Keratinocyte (primary cell): Measurements from ENCODE around the gene SARS1.

Experiments used
- EZH2 ChIP-seq: IDR thresholded peaks from one replicate; pipeline ENCODE4 v1.6.1; 2012; ENCODE audit warnings: inconsistent platforms, mild to moderate bottlenecking, low read length, moderate library complexity
- TF ChIP-seq, protein P1 (sequence below), 3 experiments: IDR thresholded peaks in 1 of 3; conservative IDR thresholded peaks in 1 of 3; optimal IDR thresholded peaks in 1 of 3; 2 replicates in 2 of 3; 3 replicates in 1 of 3; pipeline versions ENCODE3 to v1.5.1; 2011; ENCODE audit warnings: low read length in 3 of 3, mild to moderate bottlenecking in 3 of 3, moderate library complexity in 2 of 3, control low read depth in 1 of 3, inconsistent platforms in 1 of 3; ENCODE audit not compliant: insufficient read depth in 2 of 3; ENCODE audit errors: extremely low read depth in 1 of 3

GRCh38 chr1:109255097-109255651 is 41.5 kb downstream of the SARS1 start:
- TF ChIP-seq, protein P1, sequence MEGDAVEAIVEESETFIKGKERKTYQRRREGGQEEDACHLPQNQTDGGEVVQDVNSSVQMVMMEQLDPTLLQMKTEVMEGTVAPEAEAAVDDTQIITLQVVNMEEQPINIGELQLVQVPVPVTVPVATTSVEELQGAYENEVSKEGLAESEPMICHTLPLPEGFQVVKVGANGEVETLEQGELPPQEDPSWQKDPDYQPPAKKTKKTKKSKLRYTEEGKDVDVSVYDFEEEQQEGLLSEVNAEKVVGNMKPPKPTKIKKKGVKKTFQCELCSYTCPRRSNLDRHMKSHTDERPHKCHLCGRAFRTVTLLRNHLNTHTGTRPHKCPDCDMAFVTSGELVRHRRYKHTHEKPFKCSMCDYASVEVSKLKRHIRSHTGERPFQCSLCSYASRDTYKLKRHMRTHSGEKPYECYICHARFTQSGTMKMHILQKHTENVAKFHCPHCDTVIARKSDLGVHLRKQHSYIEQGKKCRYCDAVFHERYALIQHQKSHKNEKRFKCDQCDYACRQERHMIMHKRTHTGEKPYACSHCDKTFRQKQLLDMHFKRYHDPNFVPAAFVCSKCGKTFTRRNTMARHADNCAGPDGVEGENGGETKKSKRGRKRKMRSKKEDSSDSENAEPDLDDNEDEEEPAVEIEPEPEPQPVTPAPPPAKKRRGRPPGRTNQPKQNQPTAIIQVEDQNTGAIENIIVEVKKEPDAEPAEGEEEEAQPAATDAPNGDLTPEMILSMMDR (optimal IDR thresholded peaks at IDR 0.05 in 1 of 3, IDR thresholded peaks at IDR 0.05 in 1 of 3, conservative IDR thresholded peaks at IDR 0.05 in 1 of 3; ENCODE audit: extremely low read depth in 1 of 3, insufficient read depth in 2 of 3, low read length in 3 of 3): peak in 2 of 3 experiments; percentile 24 to 42
- TF ChIP-seq EZH2: no peak
